HG02852 (cell line): ENCODE data around the gene PGF.
"Not testable (repeated sequence)": the region's sequence is repeated elsewhere in the genome, so short reads cannot be mapped to it uniquely, and the experiment has no call there.

Experiments used
- ATAC-seq: cut with Tn5 transposase; IDR thresholded peaks from one replicate; pipeline ENCODE4 v1.9.1; 2021; ENCODE audit warnings: mild to moderate bottlenecking, moderate library complexity; ENCODE audit not compliant: unreplicated experiment

The PGF gene

DNA sequence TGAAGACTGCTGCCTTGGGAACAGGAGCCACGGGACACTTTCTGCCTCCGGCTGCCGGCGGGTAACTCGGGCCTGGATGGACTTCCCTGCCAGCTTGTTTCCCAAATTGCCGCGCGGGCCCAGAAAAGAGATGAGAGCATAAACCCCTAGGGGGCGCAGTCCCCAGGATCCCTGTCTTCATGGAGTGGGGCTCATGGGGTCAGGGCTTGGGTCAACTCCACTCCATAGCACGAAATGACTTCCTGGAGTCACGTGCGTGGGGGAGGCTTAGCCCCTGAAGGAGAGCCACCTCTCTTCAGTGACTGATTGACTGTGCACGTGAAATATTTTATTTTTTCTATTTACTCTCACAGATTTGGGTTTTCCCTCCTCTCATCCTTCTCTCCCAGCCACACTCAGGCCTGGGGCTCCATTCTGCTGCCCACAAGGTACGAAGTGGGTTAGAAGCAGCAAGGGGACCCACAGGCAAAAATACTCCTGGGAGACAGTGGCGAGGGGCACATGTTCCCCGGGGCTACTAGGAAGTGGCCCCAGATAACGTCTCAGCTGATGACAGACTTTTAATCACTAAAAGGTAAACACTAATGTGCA lies 10.0 kb downstream of the PGF start:
- no peak for ATAC-seq

DNA sequence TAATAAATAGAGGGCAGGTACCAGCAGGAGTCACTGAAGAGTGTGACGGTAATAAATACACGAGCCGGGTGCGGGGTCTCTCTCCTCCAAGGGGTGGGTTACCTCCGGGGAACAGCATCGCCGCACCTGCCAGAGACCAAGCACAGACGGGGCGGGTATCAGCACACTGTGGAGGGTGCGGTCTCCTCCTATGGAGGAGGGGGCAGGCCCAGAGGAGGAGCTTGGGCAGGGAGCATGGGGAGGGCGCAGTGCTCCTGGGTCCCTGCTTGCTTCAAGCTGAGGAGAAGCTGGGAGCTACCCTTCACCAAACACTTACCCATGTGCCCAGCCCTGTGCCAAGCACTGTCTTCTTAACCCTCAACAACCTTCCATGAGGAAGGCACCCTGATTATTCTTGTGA lies 12.8 kb downstream of the PGF start:
- ATAC-seq: no peak

DNA sequence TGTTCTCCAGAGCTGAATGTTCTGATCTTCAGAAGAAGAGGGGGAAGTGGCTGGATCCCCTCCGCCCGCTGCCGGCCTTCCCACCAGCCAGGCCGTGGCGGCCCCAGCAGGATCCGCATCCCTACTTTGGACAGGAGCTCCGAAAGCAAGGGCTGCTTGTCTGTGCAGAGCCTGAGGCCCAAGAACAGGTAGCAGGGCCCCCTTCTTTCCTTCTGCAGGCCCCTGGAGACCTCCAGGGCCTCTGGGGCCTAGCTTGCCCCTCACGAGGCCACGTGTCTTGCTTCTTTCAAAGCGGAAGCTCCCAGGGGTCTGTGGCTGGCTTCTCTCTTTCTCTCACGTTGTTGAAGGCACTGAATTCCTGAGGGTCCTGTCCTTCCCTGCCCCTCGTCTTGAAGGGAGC lies 13.2 kb downstream of the PGF start:
- no peak for ATAC-seq

DNA sequence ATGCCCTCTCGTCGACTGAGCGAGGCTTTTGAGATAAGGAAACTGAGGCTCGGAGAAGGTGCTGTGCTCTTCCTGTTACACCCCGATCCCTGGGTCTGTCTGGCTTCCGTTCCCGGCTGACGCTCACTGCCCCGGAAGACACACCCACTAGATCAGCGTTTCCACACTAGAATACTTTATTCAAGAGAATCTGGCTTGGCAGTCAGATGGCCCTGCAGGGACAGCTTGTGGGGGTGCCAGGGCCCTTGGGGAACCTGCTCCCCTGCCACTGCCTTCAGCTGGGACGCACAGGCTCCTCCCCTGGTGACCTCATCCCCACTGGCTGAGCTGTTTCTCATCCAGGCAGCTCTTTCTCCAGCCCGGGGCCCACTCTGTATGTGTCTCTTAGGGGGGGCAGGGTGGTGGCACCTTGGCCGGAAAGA lies 13.7 kb downstream of the PGF start:
- no peak for ATAC-seq

DNA sequence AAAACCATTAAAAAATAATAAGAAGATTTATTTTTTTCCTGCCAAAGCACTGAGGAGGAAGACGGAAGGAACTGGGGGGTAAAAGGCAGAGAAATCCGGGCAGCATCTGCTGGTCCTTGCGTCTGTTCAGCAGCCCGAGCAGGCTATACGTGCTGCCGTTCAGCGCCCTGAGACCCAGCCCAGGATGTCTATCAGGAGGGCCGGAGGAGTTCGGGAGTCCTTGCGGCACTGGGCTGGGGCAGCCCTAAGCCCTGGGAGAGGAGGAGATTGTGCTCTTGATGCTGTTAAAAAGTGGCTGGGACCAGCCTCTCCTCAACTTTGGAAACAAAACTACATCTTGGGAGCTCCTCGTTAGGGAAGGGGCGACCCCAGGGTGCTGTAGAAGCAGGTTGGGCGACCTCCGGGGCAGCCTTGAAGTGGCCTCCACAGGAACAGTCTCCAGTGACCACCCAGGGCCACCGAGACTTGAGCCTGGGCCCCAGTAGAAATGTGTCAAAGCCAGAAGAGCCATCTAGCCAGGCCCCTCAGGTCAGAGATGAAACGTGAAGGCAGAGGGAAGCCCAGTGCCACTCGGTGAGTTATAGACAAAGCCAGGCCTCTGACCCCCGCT lies 14.3 kb downstream of the PGF start:
- no peak for ATAC-seq

DNA sequence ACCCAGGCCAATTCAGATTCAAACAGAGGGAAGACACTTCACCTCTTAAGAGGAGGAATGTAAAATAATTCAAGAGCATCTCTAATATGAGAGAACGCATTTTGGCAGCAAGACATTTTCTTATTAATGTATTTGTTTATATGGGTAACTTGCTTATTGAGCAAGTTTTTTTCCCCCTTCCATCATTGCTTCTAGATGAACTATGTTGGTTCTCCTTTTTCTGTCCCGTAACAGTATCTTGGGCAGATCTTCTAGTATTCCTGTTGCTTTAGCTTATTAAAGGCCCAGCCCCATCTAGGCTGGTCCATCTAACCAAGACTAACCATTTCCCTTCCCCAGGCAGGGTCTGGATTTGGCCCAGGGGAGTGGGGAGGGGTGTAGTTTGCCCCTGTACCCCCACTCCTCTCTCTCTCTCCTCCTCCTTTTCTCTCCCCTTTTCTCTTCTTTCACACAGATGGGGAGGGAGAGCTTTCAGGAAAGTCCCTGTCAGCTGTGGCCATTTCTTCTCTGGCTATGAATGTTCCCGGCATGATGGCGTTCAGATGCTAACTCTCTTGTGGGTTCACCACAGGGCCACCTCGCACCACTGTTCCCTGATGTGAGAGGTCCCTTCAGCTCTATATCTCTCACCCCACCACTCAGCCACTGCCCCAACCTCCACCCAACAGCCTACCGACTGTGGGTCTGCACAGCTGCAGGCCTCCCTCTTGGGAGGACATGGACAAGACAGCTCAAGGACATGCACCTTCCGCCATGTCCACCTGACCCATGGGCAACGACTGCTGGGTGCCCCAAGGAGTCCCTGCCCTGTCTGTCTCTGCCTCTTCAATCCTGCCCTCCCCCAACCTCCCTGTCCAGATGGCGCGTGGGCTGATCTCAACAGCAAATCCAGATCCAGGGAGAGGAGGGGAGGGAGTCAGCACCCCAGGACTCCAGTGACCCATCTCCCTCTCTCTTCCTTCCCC lies 16.6 kb downstream of the PGF start:
- no peak for ATAC-seq

DNA sequence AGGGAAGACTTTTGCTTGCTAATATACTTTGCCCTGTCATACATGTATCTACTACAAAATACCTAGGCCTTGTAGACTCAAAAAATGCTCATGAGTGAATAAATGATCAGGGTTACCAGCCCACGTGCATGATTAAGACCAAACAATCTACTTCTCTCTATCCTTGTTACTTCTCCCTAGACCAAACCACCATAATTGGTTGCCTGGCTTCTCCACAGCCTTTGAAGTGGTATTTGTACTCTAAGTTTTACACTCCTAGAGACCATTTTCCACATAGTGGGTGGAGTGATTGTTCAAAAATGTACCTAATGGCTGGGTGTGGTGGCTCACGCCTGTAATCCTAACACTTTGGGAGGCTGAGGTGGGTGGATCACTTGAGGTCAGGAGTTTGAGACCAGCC lies 18.2 kb downstream of the PGF start:
- ATAC-seq: no peak

DNA sequence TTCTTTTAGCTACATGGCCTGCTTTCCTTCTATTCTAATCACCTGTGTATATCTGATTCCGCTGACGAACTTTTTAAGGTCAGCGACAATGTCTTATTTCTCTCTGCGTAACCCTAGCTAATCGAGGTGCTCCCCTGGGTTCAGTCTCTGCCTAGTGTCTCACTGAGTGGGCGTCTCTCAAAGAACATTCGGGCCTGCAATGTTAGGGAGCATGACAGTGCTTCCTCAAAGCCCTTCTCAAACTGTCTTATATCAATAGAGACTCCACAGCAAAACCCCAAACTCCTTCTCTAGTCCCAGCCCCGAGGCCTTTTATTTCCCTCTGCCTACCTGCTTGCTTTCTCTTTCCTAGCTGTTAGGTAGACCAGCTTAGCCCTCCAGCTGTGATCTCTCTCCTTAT lies 18.7 kb downstream of the PGF start:
- ATAC-seq: no peak

DNA sequence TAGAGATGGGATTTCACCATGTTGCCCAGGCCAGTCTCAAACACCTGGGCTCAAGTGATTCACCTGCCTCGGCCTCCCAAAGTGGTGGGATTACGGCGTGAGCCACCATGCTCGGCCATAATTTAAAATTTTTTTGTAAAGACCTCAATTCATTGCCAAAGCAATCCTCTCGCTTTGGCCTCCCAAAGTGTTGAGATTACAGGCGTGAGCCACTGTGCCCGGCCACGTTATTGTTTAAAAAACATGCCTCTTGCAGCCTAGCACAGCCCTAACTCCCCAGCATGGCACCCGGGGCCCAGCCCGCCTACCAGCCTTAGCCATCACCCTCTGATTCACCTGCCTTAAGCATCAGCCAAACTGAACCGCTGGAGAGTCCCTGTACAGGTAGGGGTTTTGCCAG lies 19.2 kb downstream of the PGF start:
- ATAC-seq: no peak

DNA sequence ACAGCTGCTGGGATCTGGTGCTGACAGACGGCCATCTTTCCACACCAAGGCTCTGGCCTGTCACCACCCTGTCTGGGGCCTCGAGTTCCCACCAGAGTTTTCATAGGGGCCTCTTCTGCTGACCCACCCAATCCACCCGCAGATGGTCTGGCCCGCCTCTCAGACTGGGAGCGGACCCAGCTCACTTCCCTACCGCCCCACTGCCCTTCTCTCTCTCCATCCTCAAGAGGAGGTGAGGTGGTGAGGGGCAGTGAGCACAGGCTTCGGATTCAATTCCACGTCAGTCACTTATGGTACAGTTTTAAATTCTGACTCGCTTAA lies 20.1 kb downstream of the PGF start:
- ATAC-seq: no peak

DNA sequence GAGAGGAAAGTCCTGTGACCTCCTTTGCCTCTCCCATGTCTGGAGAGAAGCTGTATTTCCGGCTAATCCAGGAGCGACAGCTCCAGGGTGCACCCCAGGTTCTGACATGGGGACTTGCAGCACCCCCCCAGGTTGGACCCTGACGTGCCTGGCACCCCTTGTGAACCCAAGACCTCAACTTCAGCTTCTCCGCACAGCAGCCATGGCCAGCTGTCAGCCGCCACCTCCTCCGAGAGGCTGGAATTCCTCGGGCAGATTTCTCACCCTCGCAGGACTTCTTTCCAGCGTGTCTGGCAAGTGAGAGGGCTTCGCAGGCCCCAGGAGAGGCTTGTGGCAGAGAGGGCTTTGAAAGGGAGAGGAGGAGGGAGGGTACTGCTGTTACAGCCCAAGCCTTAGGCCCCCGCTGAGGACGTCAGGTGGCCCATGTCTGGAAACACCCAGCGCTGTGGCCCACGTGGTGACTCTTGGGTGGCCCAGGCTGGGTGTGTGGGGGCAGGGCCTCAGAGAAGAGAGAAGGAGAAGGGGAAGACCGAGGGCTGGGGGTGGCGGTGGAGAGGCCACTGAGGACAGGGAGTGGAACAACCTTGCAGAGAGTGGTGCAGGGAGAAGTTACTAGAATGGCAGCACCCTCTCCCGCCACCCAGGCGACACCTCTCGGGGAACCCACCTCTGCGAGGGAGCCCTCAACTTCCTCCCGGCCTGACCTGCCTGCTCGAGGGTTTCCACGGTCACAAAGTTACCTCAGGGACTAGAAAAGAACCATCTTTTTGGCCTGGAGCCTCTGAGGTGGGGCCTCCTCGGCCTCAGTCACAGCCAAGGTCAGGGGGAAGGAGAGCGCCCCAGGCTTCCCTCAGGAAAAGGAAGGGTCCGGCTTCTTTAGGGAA lies 20.7 kb downstream of the PGF start:
- ATAC-seq: no peak

DNA sequence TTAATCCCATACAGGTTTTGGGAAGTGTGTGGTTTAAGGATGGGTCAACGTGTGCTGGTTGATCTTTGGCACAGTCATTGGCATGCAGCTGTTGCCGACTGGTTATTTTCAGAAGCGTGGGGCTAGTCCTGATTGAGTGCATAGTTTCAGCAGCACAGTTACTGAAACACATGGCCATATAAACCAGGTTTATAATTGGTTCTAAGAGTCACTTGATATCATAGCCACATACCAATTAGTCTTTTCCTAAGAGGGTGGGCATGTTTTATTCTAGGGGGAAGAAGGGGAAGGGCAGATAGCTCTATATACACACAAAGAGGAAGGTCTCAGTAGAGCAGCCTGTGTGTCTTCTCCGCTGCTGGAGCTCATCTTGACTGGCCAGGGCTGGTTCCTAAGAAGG lies 21.4 kb downstream of the PGF start:
- no peak for ATAC-seq

DNA sequence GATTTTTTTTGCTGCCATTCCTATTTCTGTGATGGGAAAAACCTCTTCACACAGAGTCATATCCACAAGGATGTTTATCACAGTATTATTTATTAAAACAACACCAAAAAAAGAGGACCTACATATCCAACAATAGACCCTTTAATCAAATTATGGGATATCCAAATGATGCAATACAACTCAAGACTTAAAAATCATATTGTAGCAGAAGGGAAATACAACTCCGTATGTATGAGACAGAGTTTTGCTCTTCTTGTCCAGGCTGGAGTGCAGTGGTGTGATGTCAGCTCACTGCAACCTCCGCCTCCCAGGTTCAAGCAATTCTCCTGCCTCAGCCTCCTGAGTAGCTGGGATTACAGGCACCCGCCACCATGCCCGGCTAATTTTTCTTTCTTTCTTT lies 22.5 kb downstream of the PGF start:
- not testable (repeated sequence) for ATAC-seq

DNA sequence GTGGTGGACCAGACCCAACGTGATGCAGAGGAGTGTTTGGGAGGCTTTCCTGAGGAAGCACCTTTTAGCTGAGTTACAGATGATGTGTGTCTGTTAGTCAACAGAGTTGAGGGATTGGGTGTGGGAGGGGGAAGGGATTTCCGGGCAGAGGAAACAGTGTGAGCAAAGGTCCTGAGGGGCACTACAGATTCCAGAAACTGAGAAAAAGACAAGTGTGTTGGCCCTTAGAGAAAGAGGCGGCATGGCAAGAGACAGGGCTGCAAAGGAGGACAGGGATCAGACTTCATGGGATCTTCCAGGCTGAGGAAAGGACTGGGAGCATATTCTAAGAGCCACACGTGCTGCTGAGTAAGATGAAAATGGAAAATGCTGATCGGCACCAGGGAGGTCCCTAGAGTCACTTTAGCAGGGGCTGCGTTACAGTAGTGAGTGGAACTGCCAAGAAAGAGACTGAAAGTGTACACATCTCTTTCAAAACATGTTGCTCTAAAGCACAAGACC lies 22.9 kb downstream of the PGF start:
- ATAC-seq: no peak

DNA sequence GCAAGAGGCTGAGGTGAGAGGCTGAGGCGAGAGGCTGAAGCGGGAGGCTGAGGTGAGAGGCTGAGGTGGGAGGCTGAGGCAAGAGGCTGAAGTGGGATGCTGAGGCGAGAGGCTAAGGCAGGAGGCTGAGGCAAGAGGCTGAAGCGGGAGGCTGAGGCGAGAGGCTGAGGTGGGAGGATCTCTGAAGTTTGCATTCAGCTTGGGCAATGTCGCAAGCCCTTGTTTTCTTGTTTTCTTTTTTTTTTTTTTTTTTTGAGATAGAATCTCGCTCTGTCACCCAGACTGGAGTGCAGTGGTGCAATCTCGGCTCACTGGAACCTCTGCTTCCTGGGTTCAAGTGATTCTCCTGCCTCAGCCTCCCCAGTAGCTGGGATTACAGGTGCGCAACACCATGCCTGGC lies 23.7 kb downstream of the PGF start:
- ATAC-seq: not testable (repeated sequence)

DNA sequence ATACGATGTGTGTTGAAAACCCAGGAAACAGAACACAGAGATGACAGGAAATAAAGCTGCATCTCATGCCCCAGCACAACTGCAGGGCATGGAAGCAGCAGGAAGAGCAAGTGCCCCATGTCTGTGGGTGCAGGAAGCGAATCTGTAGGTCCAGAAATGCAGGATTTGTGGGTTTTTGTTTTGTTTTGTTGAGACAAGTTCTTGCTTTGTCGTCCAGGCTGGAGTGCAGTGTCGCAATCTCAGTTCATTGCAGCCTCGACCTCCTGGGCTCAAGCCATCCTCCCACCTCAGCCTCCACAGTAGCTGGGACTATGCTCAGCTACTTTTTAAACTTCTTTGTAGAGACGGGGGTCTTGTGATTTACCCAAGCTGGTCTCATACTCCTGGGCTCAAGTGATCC lies 26.2 kb downstream of the PGF start:
- no peak for ATAC-seq

DNA sequence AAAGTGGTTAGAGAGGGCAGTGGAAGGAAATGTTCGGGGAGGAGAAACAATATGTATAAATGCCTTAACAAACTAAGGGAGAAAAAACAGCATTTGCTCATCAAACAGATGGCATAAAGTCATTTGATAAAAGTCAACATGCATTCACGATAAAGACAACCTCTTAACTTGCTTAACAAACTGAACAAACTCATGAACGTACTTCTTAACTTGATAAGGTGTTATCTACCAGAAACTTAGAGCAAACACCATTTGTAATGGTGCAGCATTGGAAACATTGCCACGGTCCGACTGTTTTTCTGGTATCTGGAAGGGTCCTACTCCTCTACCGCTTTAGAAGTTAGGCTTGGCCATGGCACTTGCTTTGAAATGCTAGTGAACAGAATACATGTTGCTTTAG lies 28.2 kb downstream of the PGF start:
- ATAC-seq: no peak

DNA sequence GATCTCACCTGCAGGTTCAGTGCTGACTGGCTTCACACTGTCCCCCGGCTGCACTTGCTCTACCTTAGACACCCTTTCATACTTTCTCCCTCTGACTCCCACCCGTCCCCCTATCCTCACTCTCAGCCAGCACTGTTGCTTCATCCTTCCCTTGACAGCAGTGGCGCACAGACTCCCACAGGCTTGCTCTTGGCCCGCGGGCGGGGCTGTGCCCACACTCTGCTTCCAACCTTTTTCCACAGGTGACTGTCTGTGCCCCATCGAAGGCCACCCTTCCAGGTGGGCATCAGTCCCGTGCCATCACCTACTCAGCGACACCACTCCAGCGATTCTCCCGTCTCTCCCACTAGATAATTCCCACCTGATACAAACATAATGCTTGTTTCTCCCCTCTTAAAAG lies 31.3 kb downstream of the PGF start:
- ATAC-seq: no peak

DNA sequence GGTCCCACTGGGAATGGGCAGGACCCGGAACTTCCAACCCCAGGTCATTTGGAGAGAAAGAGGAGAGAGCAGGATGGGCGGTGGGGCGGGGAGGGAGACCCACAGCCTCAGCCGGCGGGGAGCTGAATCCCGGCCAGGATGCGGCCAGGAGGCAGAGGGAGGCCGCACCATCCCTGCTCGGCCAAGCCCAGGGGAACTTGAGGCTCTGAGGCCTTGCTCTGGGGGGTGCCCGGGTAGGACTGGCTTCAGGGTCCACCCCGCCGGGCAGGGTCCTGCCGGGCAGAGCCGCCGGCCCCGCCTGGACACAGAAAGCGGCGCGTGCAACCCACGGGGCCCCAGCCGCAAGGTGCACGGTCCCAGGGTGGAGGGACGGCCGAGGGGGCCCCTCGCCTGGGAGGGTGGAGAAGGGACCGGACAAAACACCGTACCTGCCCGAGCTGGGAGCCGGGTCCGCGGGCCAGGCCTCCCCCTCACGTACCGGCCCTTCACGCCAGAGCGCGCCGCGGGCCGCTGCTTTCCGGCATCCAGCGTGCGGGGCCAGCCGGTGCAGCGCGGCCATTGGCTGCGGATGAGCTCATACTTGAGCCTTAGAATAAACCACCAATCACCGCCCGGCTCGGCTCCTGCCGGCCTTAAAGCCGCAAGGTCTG lies 32.5 kb downstream of the PGF start, which contains the start of gene RPS6KL1:
Gene RPS6KL1 (minus strand): TSS at position 509 of the 650 bp plus-strand sequence. CDS start 1,719 bp downstream, outside the sequence.
- ATAC-seq: peak; percentile 95

DNA sequence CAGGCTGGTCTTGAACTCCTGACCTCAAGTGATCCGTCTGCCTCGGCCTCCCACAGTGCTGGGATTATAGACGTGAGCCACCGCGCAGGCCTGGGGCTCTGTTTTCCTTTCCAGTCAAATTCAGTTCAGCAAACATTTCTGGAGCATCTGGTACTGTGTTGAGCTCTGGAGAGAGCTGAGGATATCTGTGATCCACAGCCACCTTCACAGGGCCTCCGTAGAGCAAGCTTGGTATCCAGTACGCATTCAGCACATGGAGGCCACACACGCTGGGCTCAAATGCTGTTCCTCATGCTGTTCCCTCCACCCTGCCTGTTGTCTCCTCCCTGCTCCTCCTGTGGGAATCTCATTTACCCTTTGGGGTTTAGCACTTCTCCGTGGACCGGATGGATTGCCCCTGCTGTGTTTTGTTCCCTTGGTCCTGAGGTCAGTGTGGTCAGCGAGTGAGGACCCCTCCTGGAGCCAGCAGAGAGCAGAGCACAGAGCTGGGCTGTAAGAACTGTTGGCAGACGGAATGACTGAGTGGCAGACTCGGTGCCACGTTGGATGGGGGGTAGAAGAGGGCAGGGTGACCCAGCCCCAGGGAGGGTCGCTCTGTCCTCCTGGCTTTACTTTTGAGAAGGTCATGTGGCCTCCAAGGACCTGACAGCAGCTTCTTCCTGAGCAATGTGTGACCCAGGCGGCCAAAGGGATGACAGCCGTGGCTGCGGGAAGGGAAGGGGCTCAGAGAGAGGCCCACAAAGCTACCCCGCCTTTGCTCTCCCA lies 33.2 kb downstream of the PGF start:
- no peak for ATAC-seq
